Measurements from ENCODE around the gene AIG1.
A peak's percentile ranks its signal among the peaks of the same experiment; 100 is the strongest.
"Not testable (repeated sequence)": the region's sequence is repeated elsewhere in the genome, so short reads cannot be mapped to it uniquely, and the experiment has no call there.

The AIG1 gene

DNA sequence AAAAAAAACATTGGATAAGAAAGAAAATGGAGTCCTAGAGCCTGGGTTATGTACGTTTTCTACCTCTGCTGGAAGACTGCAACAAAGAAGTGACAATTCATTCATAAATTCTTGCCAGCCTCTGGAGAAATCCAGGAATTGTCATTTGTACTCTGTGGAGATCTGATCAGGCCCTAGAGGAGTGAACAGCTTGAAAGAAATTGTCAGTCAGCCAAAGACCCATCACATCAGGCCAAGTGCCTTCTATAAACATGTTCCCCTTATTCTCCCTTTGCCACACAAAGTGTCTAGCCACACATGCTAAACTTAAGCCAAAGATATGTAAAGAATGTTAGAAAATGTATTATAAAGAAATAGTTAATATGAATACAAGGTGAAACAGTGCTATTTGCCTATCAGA lies 237.4 kb downstream of the AIG1 start:
- DNase-seq (ENCODE audit: extremely low spot score) = no peak
- CTCF ChIA-PET = interaction anchor here (0.6 kb wide), 1 partner anchor 237 kb away, joined by 3 read pairs; no protein-coding TSS in a partner anchor
- POLR2A ChIA-PET = no interaction called here
- TF ChIP-seq FOXA1 (IDR thresholded peaks at IDR 0.05) = no peak
- TF ChIP-seq, protein P1, sequence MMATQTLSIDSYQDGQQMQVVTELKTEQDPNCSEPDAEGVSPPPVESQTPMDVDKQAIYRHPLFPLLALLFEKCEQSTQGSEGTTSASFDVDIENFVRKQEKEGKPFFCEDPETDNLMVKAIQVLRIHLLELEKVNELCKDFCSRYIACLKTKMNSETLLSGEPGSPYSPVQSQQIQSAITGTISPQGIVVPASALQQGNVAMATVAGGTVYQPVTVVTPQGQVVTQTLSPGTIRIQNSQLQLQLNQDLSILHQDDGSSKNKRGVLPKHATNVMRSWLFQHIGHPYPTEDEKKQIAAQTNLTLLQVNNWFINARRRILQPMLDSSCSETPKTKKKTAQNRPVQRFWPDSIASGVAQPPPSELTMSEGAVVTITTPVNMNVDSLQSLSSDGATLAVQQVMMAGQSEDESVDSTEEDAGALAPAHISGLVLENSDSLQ (IDR thresholded peaks at IDR 0.05) = no peak

DNA sequence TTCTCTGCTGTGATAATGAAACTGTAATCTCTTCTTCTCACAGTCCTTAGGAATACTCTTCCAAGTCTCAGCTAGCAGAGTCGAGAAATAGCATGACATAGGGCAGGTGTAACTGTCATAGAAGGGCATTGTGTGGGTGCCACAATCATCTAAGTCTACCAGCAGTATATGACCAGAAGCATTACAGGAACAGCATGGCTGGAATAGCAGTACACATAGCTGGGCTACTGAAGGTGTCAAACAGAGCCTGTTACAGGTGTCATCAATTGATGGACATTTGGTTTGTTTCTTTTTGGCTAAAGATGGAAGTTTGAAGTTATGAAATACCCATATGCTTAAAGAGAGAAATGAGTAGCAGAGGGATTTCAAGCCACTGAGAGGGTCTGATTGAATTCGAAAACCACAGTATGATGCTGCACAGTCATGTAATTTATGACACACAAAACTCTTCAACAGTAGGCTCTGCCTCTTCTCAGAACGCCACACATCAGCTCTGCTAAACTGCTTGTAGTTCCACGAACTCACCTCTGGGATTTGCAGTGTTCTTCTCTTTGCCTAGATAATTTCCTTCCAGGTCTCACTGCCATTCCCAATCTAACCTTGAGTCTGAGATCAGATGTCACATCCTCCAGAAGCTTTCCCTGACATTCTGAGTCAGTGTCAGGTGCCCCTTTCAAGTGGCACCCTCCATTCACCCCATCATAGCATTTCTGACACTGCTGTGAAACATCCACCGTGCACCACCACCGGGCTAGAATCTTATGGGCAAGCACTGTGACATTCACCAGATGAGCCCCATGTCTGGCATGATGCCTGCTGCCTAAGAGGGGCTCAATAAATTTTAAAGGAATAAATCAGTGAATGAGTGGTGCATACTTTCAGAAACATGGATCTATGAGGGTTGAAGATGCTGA lies 238.8 kb downstream of the AIG1 start:
- no peak for TF ChIP-seq TARDBP (IDR thresholded peaks at IDR 0.05)
- TF ChIP-seq, protein P1 (IDR thresholded peaks at IDR 0.05) = no peak
- TF ChIP-seq ARNT (IDR thresholded peaks at IDR 0.05) = no peak
- TF ChIP-seq LEF1 (IDR thresholded peaks at IDR 0.05; ENCODE audit: borderline replicate concordance) = no peak
- no peak for TF ChIP-seq SUZ12 (IDR thresholded peaks at IDR 0.05)
- TF ChIP-seq HDGF (IDR thresholded peaks at IDR 0.05; ENCODE audit: borderline replicate concordance) = no peak
- no peak for TF ChIP-seq SP1 (IDR thresholded peaks at IDR 0.05)
- TF ChIP-seq FOXA1 (IDR thresholded peaks at IDR 0.05) = no peak
- TF ChIP-seq ELF4 (IDR thresholded peaks at IDR 0.05) = no peak
- TF ChIP-seq FOXK2 (IDR thresholded peaks at IDR 0.05) = no peak
- DNase-seq (ENCODE audit: extremely low spot score) = peak; percentile 30
- ChIA-PET POLR2A (no interaction called here), CTCF (no interaction called here)

DNA sequence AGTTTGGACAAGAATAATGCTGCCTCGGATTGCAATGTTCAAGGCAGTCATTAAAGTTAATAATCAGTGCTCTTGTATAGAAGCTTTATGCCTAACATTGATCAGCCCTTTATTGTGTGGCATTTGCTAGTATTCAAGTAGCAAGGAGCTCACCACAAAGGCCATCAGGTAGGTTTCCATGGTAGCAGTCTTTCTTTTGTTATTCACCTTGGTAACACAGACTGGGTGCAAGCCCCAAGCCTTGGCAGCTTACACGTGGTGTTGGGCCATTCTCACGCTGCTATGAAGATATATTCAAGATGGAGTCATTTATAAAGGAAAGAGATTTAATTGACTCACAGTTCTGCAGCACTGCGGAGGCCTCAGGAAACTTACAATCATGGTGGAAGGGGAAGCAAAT lies 240.5 kb downstream of the AIG1 start:
- ChIA-PET POLR2A (no interaction called here), CTCF (no interaction called here)
- no peak for DNase-seq (ENCODE audit: extremely low spot score)
- TF ChIP-seq, protein P1 (IDR thresholded peaks at IDR 0.05) = no peak
- TF ChIP-seq TARDBP (IDR thresholded peaks at IDR 0.05) (no peak), ELF4 (IDR thresholded peaks at IDR 0.05) (no peak), NFRKB (IDR thresholded peaks at IDR 0.05) (no peak), FOXM1 (IDR thresholded peaks at IDR 0.05; ENCODE audit: borderline replicate concordance) (no peak), SUZ12 (IDR thresholded peaks at IDR 0.05) (no peak), BHLHE40 (IDR thresholded peaks at IDR 0.05; ENCODE audit: borderline replicate concordance) (no peak), FOXK2 (IDR thresholded peaks at IDR 0.05) (no peak), CTBP1 (IDR thresholded peaks at IDR 0.05; ENCODE audit: borderline replicate concordance) (no peak), L3MBTL2 (conservative IDR thresholded peaks at IDR 0.05) (no peak), ZNF384 (IDR thresholded peaks at IDR 0.05) (no peak), LEF1 (IDR thresholded peaks at IDR 0.05; ENCODE audit: borderline replicate concordance) (no peak), ARNT (IDR thresholded peaks at IDR 0.05) (no peak), FOXA1 (IDR thresholded peaks at IDR 0.05) (no peak), SP1 (IDR thresholded peaks at IDR 0.05) (no peak), HDGF (IDR thresholded peaks at IDR 0.05; ENCODE audit: borderline replicate concordance) (no peak)

DNA sequence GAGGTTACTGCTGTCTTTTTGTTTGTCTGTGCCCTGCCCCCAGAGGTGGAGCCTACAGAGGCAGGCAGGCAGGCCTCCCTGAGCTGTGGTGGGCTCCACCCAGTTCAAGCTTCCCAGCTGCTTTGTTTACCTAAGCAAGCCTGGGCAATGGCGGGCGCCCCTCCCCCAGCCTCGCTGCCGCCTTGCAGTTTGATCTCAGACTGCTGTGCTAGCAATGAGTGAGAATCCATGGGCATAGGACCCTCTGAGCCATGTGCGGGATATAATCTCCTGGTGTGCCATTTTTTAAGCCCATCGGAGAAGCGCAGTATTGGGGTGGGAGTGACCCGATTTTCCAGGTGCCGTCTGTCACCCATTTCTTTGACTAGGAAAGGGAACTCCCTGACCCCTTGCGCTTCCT lies 247.1 kb downstream of the AIG1 start:
- POLR2A ChIA-PET; CTCF ChIA-PET; DNase-seq (ENCODE audit: extremely low spot score): not testable (repeated sequence)

DNA sequence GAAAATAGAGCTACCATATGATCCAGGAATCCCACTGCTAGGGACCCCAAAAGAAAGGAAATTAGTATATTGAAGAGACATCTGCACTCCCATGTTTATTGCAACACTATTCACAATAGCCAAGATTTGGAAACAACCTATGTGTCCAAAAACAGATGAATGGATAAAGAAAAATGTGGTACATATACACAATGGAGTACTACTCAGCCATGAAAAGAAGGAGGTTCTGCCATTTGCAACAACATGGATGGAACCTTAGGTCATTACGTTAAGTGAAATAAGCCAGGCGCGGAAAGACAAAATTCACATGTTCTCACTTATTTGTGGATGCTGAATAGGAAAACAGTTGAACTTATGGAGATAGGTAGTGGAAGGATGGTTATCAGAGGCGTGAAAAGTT lies 252.5 kb downstream of the AIG1 start:
- ChIA-PET CTCF (interaction anchor here (0.7 kb wide), 1 partner anchor 854 kb away, joined by 3 read pairs; no protein-coding TSS in a partner anchor), POLR2A (no interaction called here)
- TF ChIP-seq BHLHE40 (IDR thresholded peaks at IDR 0.05; ENCODE audit: borderline replicate concordance) (no peak), ARNT (IDR thresholded peaks at IDR 0.05) (no peak)
- no peak for DNase-seq (ENCODE audit: extremely low spot score)

DNA sequence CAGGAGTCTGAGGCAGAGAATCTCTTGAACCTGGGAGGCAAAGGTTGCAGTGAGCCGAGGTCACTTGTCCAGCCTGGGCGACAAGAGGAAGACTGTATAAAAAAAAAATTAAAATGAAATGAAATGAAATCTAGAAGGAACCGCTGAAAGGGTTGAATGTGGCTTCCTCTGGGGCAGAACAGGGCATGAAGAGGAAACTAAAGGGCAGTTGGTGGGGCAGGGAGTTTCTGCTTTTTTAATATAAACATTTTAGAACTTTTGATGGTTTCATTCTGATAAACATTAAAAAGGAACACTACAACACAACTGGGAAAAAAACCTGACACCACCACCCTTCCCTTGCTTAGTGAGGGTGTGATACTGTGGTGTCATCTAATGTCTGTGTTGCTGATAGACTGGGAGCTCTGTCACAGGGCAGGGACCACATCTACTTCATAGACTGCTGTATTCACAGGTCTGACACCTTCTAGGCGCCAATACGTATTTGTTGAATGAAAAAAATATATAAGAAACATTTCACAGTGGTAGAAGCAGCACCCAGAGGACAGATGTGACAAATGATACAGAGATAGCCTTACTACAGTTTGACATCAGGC lies 260.9 kb downstream of the AIG1 start:
- POLR2A ChIA-PET = no interaction called here

More for the DNA sequence above, 260.9 kb downstream of the AIG1 start:
- TF ChIP-seq FOXM1 (IDR thresholded peaks at IDR 0.05; ENCODE audit: borderline replicate concordance) (no peak), L3MBTL2 (conservative IDR thresholded peaks at IDR 0.05) (no peak), ARNT (IDR thresholded peaks at IDR 0.05) (no peak), ZNF384 (IDR thresholded peaks at IDR 0.05) (no peak), FOXK2 (IDR thresholded peaks at IDR 0.05) (no peak), SUZ12 (IDR thresholded peaks at IDR 0.05) (no peak), ELF4 (IDR thresholded peaks at IDR 0.05) (no peak), FOXA1 (IDR thresholded peaks at IDR 0.05) (no peak), SP1 (IDR thresholded peaks at IDR 0.05) (no peak), TARDBP (IDR thresholded peaks at IDR 0.05) (no peak), CTBP1 (IDR thresholded peaks at IDR 0.05; ENCODE audit: borderline replicate concordance) (no peak), NFRKB (IDR thresholded peaks at IDR 0.05) (no peak), BHLHE40 (IDR thresholded peaks at IDR 0.05; ENCODE audit: borderline replicate concordance) (no peak), LEF1 (IDR thresholded peaks at IDR 0.05; ENCODE audit: borderline replicate concordance) (no peak)
- TF ChIP-seq, protein P1 (IDR thresholded peaks at IDR 0.05) = no peak
- DNase-seq (ENCODE audit: extremely low spot score) = no peak
- CTCF ChIA-PET = no interaction called here
